CD8-positive, alpha-beta memory T cell (primary cell): ENCODE results near the gene DTNB. TPM values are rescaled to one million over a fixed set of nuclear protein-coding genes. Genes with fewer than 3 reads are reported as not detected.
"Not testable (repeated sequence)": the region's sequence is repeated elsewhere in the genome, so short reads cannot be mapped to it uniquely, and the experiment has no call there.

Experiments used
- CTCF ChIA-PET: fragments of 350-600 bp; sonication (Branson Sonifier 250); formaldehyde crosslinking; loops from one replicate; lab custom pipeline; 2021; ENCODE audit warnings: antibody characterized with exemption; lab: Charles Lee
- POLR2A ChIA-PET: fragments of 350-600 bp; sonication (Branson Sonifier 250); formaldehyde crosslinking; loops from one replicate; lab custom pipeline; 2021; ENCODE audit warnings: antibody characterized with exemption; lab: Charles Lee
- DNase-seq, 5 donors: peaks; one replicate each; pipeline versions ENCODE4 v3.0.0 to v3.0.0-alpha.2; 2020 to 2022; ENCODE audit warnings: mixed read lengths in 1 of 5
- H3K27ac ChIP-seq: one replicate; pipeline ENCODE4 v1.7.0; 2013; ENCODE audit warnings: low read depth, mild to moderate bottlenecking, low read length, moderate library complexity
- H3K27me3 ChIP-seq: 2 replicates; pipeline ENCODE4 v1.7.0; 2013; ENCODE audit warnings: low read length, mild to moderate bottlenecking; ENCODE audit not compliant: insufficient read depth, poor library complexity, severe bottlenecking
- H3K36me3 ChIP-seq: 2 replicates; pipeline ENCODE4 v1.7.0; 2013; ENCODE audit warnings: mild to moderate bottlenecking, low read length, moderate library complexity; ENCODE audit not compliant: insufficient read depth
- H3K4me1 ChIP-seq: 2 replicates; pipeline ENCODE4 v1.7.0; 2013; ENCODE audit warnings: mild to moderate bottlenecking, low read length, moderate library complexity; ENCODE audit not compliant: insufficient read depth
- H3K4me3 ChIP-seq: 2 replicates; pipeline ENCODE4 v1.7.0; 2013; ENCODE audit warnings: mild to moderate bottlenecking, low read length
- H3K9me3 ChIP-seq: 2 replicates; pipeline ENCODE4 v1.7.0; 2013; ENCODE audit warnings: mild to moderate bottlenecking, low read length
- H3K27ac Mint-ChIP-seq, 8 donors: one replicate each; pipeline ENCODE4 v1.8.0; 2020 to 2021; ENCODE audit warnings: mixed read lengths in 8 of 8, mild to moderate bottlenecking in 6 of 8, inconsistent platforms in 3 of 8, moderate library complexity in 3 of 8
- H3K27me3 Mint-ChIP-seq, 2 donors: one replicate each; pipeline ENCODE4 v1.8.0; 2020 to 2021; ENCODE audit warnings: mixed read lengths in 2 of 2, mild to moderate bottlenecking in 1 of 2, moderate library complexity in 1 of 2
- H3K36me3 Mint-ChIP-seq, 3 donors: one replicate each; pipeline ENCODE4 v1.8.0; 2020 to 2021; ENCODE audit warnings: mixed read lengths in 3 of 3, inconsistent platforms in 1 of 3, mild to moderate bottlenecking in 1 of 3
- H3K4me1 Mint-ChIP-seq, 3 donors: one replicate each; pipeline ENCODE4 v1.8.0; 2020 to 2021; ENCODE audit warnings: mixed read lengths in 3 of 3, inconsistent platforms in 1 of 3, mild to moderate bottlenecking in 1 of 3
- H3K4me3 Mint-ChIP-seq, 7 donors: one replicate each; pipeline ENCODE4 v1.8.0; 2020 to 2021; ENCODE audit warnings: mixed read lengths in 7 of 7, mild to moderate bottlenecking in 6 of 7, moderate library complexity in 4 of 7, inconsistent platforms in 2 of 7
- H3K9me3 Mint-ChIP-seq, 5 donors: one replicate each; pipeline ENCODE4 v1.8.0; 2020 to 2022; ENCODE audit warnings: mixed read lengths in 5 of 5, mild to moderate bottlenecking in 3 of 5, moderate library complexity in 2 of 5, inconsistent platforms in 1 of 5
- polyA plus RNA-seq: library from polyadenylated mRNA; unstranded; fragments of 300-500 nt; fragmentation: Illumina TruSeq; gene quantifications from one replicate; pipeline ENCODE4 v1.2.3, GENCODE V29; 2021
- total RNA-seq, 2 experiments: library from RNA; stranded (reverse); gene quantifications; one replicate each; pipeline ENCODE4 v1.2.3, GENCODE V29; 2021

Gene DTNB
- total and polyA plus RNA-seq, 3 experiments from 2014 or later: 15.2 to 19.4 (median 16.8) TPM

- H3K4me3 Mint-ChIP-seq: no peak overlapping the region
- POLR2A ChIA-PET: no interaction called here
- H3K27me3 ChIP-seq: no peaks in the 10 kb centered on the region
- no peaks in the 10 kb centered on the region for H3K36me3 Mint-ChIP-seq
- no peaks in the 10 kb centered on the region for H3K36me3 ChIP-seq
- H3K27me3 Mint-ChIP-seq: no peaks in the 10 kb centered on the region
- CTCF ChIA-PET: no interaction called here
- DNase-seq: no peak
- no peaks in the 10 kb centered on the region for H3K9me3 Mint-ChIP-seq
- H3K4me1 ChIP-seq: no peaks in the 10 kb centered on the region
- H3K27ac ChIP-seq: no peak overlapping the region
- no peak overlapping the region for H3K4me3 ChIP-seq
- H3K27ac Mint-ChIP-seq: no peak overlapping the region
- no peaks in the 10 kb centered on the region for H3K9me3 ChIP-seq
- no peaks in the 10 kb centered on the region for H3K4me1 Mint-ChIP-seq
Observed at GRCh38 chr2:25682082-25682481, 8.7 kb upstream of the DTNB start.

GRCh38 chr2:25677877-25678276 lies 4.5 kb upstream of the DTNB start:
- ChIA-PET CTCF (no interaction called here), POLR2A (interaction anchor here (0.7 kb wide), 1 partner anchor 30 kb away, joined by 7 read pairs; no protein-coding TSS in a partner anchor)
- Mint-ChIP-seq H3K4me1 (peaks cover 6 to 9% (median 8%) of the 10 kb centered on the region in 3 donors), H3K4me3 (no peak overlapping the region), H3K27me3 (peaks cover 0 to 1% of the 10 kb centered on the region in 2 donors), H3K36me3 (peaks cover 0 to 2% (median 0%) of the 10 kb centered on the region in 3 donors), H3K9me3 (no peaks in the 10 kb centered on the region), H3K27ac (no peak overlapping the region)
- H3K27ac ChIP-seq: no peak overlapping the region
- DNase-seq: no peak
- H3K36me3 ChIP-seq: no peaks in the 10 kb centered on the region
- no peaks in the 10 kb centered on the region for H3K9me3 ChIP-seq
- H3K4me3 ChIP-seq: no peak overlapping the region
- no peaks in the 10 kb centered on the region for H3K4me1 ChIP-seq
- H3K27me3 ChIP-seq: no peaks in the 10 kb centered on the region

- no peaks in the 10 kb centered on the region for H3K9me3 ChIP-seq
- CTCF ChIA-PET: interaction anchor here (0.8 to 1.0 kb wide), 2 partner anchors 25 to 511 kb away, joined by 3 read pairs; no protein-coding TSS in a partner anchor
- no peak for DNase-seq
- Mint-ChIP-seq H3K36me3 (peaks cover 0 to 2% (median 0%) of the 10 kb centered on the region in 3 donors), H3K4me1 (peaks cover 17 to 34% (median 31%) of the 10 kb centered on the region in 3 donors), H3K4me3 (peak overlapping the region; percentile 82 to 91 (median 86)), H3K9me3 (no peaks in the 10 kb centered on the region), H3K27me3 (peaks cover 0 to 1% of the 10 kb centered on the region in 2 donors), H3K27ac (peak overlapping the region in 6 of 8 donors; percentile 29 to 90 (median 76))
- peak overlapping the region; percentile 75 for H3K4me3 ChIP-seq
- POLR2A ChIA-PET: interaction anchor here (0.7 to 1.8 kb wide), 2 partner anchors 205 to 218 kb away, joined by 3 to 6 read pairs; partner anchors contain the start of gene ASXL2
- H3K4me1 ChIP-seq: peaks cover 18% of the 10 kb centered on the region
- no peaks in the 10 kb centered on the region for H3K36me3 ChIP-seq
- no peak overlapping the region for H3K27ac ChIP-seq
- no peaks in the 10 kb centered on the region for H3K27me3 ChIP-seq
Observed at GRCh38 chr2:25674077-25674362, 643 bp upstream of the DTNB start.

GRCh38 chr2:25672494-25673299 lies 680 bp downstream of the DTNB start:
- Mint-ChIP-seq H3K4me1 (peaks cover 20 to 37% (median 31%) of the 10 kb centered on the region in 3 donors), H3K9me3 (no peaks in the 10 kb centered on the region), H3K27me3 (peaks cover 0 to 1% of the 10 kb centered on the region in 2 donors), H3K36me3 (peaks cover 0 to 2% (median 0%) of the 10 kb centered on the region in 3 donors), H3K27ac (peak overlapping the region; percentile 11 to 84 (median 76)), H3K4me3 (peak overlapping the region; percentile 84 to 93 (median 87))
- ChIA-PET POLR2A (interaction anchor here (0.5 to 1.8 kb wide), 2 partner anchors 206 to 282 kb away, joined by 4 to 6 read pairs; partner anchors contain the start of gene ASXL2), CTCF (interaction anchor here (1.2 kb wide), 1 partner anchor 66 kb away, joined by 3 read pairs; no protein-coding TSS in a partner anchor)
- H3K27ac ChIP-seq: peak overlapping the region; percentile 54
- no peaks in the 10 kb centered on the region for H3K9me3 ChIP-seq
- peak; percentile 49 to 81 (median 71) for DNase-seq
- H3K36me3 ChIP-seq: no peaks in the 10 kb centered on the region
- no peaks in the 10 kb centered on the region for H3K27me3 ChIP-seq
- H3K4me1 ChIP-seq: peaks cover 18% of the 10 kb centered on the region
- peak overlapping the region; percentile 81 for H3K4me3 ChIP-seq

GRCh38 chr2:25671622-25672021 lies 1.8 kb downstream of the DTNB start:
- Histone ChIP-seq H3K9me3 (no peaks in the 10 kb centered on the region), H3K27ac (no peak overlapping the region), H3K4me1 (peaks cover 18% of the 10 kb centered on the region), H3K27me3 (no peaks in the 10 kb centered on the region), H3K4me3 (no peak overlapping the region), H3K36me3 (no peaks in the 10 kb centered on the region)
- peak overlapping the region; percentile 45 to 93 (median 85) for H3K4me3 Mint-ChIP-seq
- peaks cover 0 to 1% of the 10 kb centered on the region in 2 donors for H3K27me3 Mint-ChIP-seq
- peak overlapping the region in 4 of 8 donors; percentile 27 to 81 (median 42) for H3K27ac Mint-ChIP-seq
- no peaks in the 10 kb centered on the region for H3K9me3 Mint-ChIP-seq
- peaks cover 21 to 37% (median 33%) of the 10 kb centered on the region in 3 donors for H3K4me1 Mint-ChIP-seq
- peaks cover 0 to 2% (median 0%) of the 10 kb centered on the region in 3 donors for H3K36me3 Mint-ChIP-seq
- ChIA-PET POLR2A (interaction anchor here (0.5 to 0.7 kb wide), 3 partner anchors 42 to 696 kb away, joined by 3 to 11 read pairs (median 6); no protein-coding TSS in a partner anchor), CTCF (no interaction called here)
- DNase-seq: no peak

- Histone ChIP-seq H3K27ac (no peak overlapping the region), H3K9me3 (no peaks in the 10 kb centered on the region), H3K4me1 (peaks cover 18% of the 10 kb centered on the region), H3K27me3 (no peaks in the 10 kb centered on the region), H3K4me3 (no peak overlapping the region), H3K36me3 (no peaks in the 10 kb centered on the region)
- Mint-ChIP-seq H3K4me1 (peaks cover 19 to 39% (median 38%) of the 10 kb centered on the region in 3 donors), H3K9me3 (no peaks in the 10 kb centered on the region), H3K4me3 (no peak overlapping the region), H3K27me3 (no peaks in the 10 kb centered on the region), H3K36me3 (peaks cover 0 to 2% (median 0%) of the 10 kb centered on the region in 3 donors), H3K27ac (no peak overlapping the region)
- ChIA-PET CTCF (no interaction called here), POLR2A (no interaction called here)
- no peak for DNase-seq
Observed at GRCh38 chr2:25669520-25669919, 3.9 kb downstream of the DTNB start.

- POLR2A ChIA-PET: no interaction called here
- Histone ChIP-seq H3K4me3 (no peak overlapping the region), H3K36me3 (no peaks in the 10 kb centered on the region), H3K9me3 (no peaks in the 10 kb centered on the region), H3K27ac (no peak overlapping the region), H3K27me3 (no peaks in the 10 kb centered on the region), H3K4me1 (peaks cover 3% of the 10 kb centered on the region)
- H3K27ac Mint-ChIP-seq: no peak overlapping the region
- no peak overlapping the region for H3K4me3 Mint-ChIP-seq
- no peaks in the 10 kb centered on the region for H3K36me3 Mint-ChIP-seq
- no peak for DNase-seq
- CTCF ChIA-PET: no interaction called here
- H3K4me1 Mint-ChIP-seq: peaks cover 10 to 27% (median 23%) of the 10 kb centered on the region in 3 donors
- H3K9me3 Mint-ChIP-seq: no peaks in the 10 kb centered on the region
- no peaks in the 10 kb centered on the region for H3K27me3 Mint-ChIP-seq
Observed at GRCh38 chr2:25666218-25666617, 7.2 kb downstream of the DTNB start.

- not testable (repeated sequence) for H3K27ac Mint-ChIP-seq, H3K27me3 ChIP-seq, H3K4me1 ChIP-seq, H3K4me3 Mint-ChIP-seq, H3K27me3 Mint-ChIP-seq, H3K4me3 ChIP-seq, H3K9me3 Mint-ChIP-seq, H3K36me3 ChIP-seq, DNase-seq, H3K9me3 ChIP-seq, H3K27ac ChIP-seq, H3K36me3 Mint-ChIP-seq
- POLR2A ChIA-PET: interaction anchor here (0.6 kb wide), 1 partner anchor 38 kb away, joined by 5 read pairs; no protein-coding TSS in a partner anchor
- peaks cover 12 to 29% (median 25%) of the 10 kb centered on the region in 3 donors for H3K4me1 Mint-ChIP-seq
- CTCF ChIA-PET: interaction anchor here (0.7 to 1.4 kb wide), 2 partner anchors 58 to 96 kb away, joined by 3 to 4 read pairs; no protein-coding TSS in a partner anchor
Observed at GRCh38 chr2:25665429-25665828, 7.9 kb downstream of the DTNB start.
